GM12878 (cell line): ENCODE measurements around the gene DCAF4L1.

Source experiments
- BHLHE40 ChIP-seq, 2 experiments: fragments of 450-650 bp in 1 of 2; IDR thresholded peaks; 2 replicates each; pipeline ENCODE4 v1.6.1; 2011 to 2017; ENCODE audit warnings: low read depth in 2 of 2, borderline replicate concordance in 1 of 2, improper control_type of control experiment in 1 of 2, low read length in 1 of 2, mild to moderate bottlenecking in 1 of 2
- HCFC1 ChIP-seq: fragments of 150-350 bp; IDR thresholded peaks from 2 replicates; pipeline ENCODE4 v1.6.1; 2014; ENCODE audit warnings: low read length
- PKNOX1 ChIP-seq: fragments of 450-650 bp; IDR thresholded peaks from 2 replicates; pipeline ENCODE4 v1.6.1; 2016; ENCODE audit warnings: mild to moderate bottlenecking
- POLR2A ChIP-seq: IDR thresholded peaks from 2 replicates; pipeline ENCODE4 v1.6.1; 2011; ENCODE audit warnings: low read depth, mild to moderate bottlenecking, low read length
- TF ChIP-seq, protein P1 (sequence below): IDR thresholded peaks from 2 replicates; pipeline ENCODE4 v1.6.1; 2012; ENCODE audit warnings: low read length, inconsistent platforms

DNA sequence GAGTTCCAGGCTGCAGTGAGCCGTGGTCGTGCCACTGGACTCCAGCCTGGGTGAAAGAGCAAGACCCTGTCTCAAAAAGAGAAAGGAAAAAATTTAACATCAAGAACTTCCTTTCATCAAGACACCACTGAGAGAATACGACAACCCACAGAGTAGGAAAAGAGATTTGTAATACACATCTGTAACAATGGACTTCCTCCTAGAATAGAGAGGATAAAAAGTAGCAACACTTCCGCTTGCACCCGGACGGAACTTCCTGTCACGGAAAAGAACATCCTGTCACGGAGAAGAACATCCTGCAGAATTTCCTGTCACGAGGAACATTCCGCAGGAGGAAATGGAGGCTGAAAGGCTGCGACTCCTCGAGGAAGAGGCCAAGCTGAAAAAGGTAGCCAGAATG is at the start of gene DCAF4L1:
- TF ChIP-seq PKNOX1: no peak
- no peak for TF ChIP-seq HCFC1
- TF ChIP-seq, protein P1, sequence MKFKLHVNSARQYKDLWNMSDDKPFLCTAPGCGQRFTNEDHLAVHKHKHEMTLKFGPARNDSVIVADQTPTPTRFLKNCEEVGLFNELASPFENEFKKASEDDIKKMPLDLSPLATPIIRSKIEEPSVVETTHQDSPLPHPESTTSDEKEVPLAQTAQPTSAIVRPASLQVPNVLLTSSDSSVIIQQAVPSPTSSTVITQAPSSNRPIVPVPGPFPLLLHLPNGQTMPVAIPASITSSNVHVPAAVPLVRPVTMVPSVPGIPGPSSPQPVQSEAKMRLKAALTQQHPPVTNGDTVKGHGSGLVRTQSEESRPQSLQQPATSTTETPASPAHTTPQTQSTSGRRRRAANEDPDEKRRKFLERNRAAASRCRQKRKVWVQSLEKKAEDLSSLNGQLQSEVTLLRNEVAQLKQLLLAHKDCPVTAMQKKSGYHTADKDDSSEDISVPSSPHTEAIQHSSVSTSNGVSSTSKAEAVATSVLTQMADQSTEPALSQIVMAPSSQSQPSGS: no peak
- no peak for TF ChIP-seq POLR2A
- TF ChIP-seq BHLHE40 (IDR thresholded peaks at IDR 0.05; ENCODE audit: borderline replicate concordance in 1 of 2, low read depth in 2 of 2, low read length in 1 of 2): no peak
